Measurements from ENCODE around the gene SAMD5. TPM values are rescaled to one million over a fixed set of nuclear protein-coding genes. Genes with fewer than 3 reads are reported as not detected.

SAMD5 gene
- total RNA-seq, 2 experiments from 2014 or later, result not detected

GRCh38 chr6:147588469-147588868 lies 80.0 kb downstream of the SAMD5 start:
- DNase-seq, result no peak
- Mint-ChIP-seq H3K27ac (no peak overlapping the region), H3K36me3 (ENCODE audit: low read depth) (no peaks in the 10 kb centered on the region), H3K9me3 (no peaks in the 10 kb centered on the region), H3K27me3 (no peaks in the 10 kb centered on the region), H3K4me3 (no peak overlapping the region), H3K4me1 (no peaks in the 10 kb centered on the region)
- ChIA-PET CTCF (no interaction called here), POLR2A (no interaction called here)

GRCh38 chr6:147589739-147590250 lies 81.3 kb downstream of the SAMD5 start:
- POLR2A ChIA-PET, result no interaction called here
- no peak overlapping the region for H3K27ac Mint-ChIP-seq
- no peaks in the 10 kb centered on the region for H3K9me3 Mint-ChIP-seq
- H3K4me3 Mint-ChIP-seq, result no peak overlapping the region
- H3K27me3 Mint-ChIP-seq, result no peaks in the 10 kb centered on the region
- no peak for DNase-seq
- CTCF ChIA-PET, result no interaction called here
- H3K36me3 Mint-ChIP-seq (ENCODE audit: low read depth), result no peaks in the 10 kb centered on the region
- no peaks in the 10 kb centered on the region for H3K4me1 Mint-ChIP-seq

GRCh38 chr6:147595961-147596360 lies 87.5 kb downstream of the SAMD5 start:
- Mint-ChIP-seq H3K36me3 (ENCODE audit: low read depth) (no peaks in the 10 kb centered on the region), H3K4me3 (no peak overlapping the region), H3K9me3 (no peaks in the 10 kb centered on the region), H3K27ac (no peak overlapping the region), H3K4me1 (no peaks in the 10 kb centered on the region), H3K27me3 (no peaks in the 10 kb centered on the region)
- no peak for DNase-seq
- ChIA-PET CTCF (no interaction called here), POLR2A (no interaction called here)

GRCh38 chr6:147603392-147604081 lies 95.0 kb downstream of the SAMD5 start:
- POLR2A ChIA-PET, result interaction anchor here (0.7 kb wide), 1 partner anchor 69 kb away, joined by 3 read pairs; no protein-coding TSS in a partner anchor
- no peaks in the 10 kb centered on the region for H3K4me1 Mint-ChIP-seq
- CTCF ChIA-PET, result interaction anchor here (0.5 kb wide), 1 partner anchor 908 kb away, joined by 4 read pairs; no protein-coding TSS in a partner anchor
- no peaks in the 10 kb centered on the region for H3K27me3 Mint-ChIP-seq
- no peaks in the 10 kb centered on the region for H3K9me3 Mint-ChIP-seq
- no peak for DNase-seq
- no peak overlapping the region for H3K4me3 Mint-ChIP-seq
- no peaks in the 10 kb centered on the region for H3K36me3 Mint-ChIP-seq (ENCODE audit: low read depth)
- H3K27ac Mint-ChIP-seq, result no peak overlapping the region

GRCh38 chr6:147604373-147604772 lies 95.9 kb downstream of the SAMD5 start:
- DNase-seq, result no peak
- POLR2A ChIA-PET, result no interaction called here
- Mint-ChIP-seq H3K9me3 (no peaks in the 10 kb centered on the region), H3K4me1 (no peaks in the 10 kb centered on the region), H3K4me3 (no peak overlapping the region), H3K36me3 (ENCODE audit: low read depth) (no peaks in the 10 kb centered on the region), H3K27ac (no peak overlapping the region), H3K27me3 (no peaks in the 10 kb centered on the region)
- CTCF ChIA-PET, result interaction anchor here (0.5 kb wide), 1 partner anchor 909 kb away, joined by 4 read pairs; no protein-coding TSS in a partner anchor

GRCh38 chr6:147611992-147612391 lies 103.5 kb downstream of the SAMD5 start:
- ChIA-PET POLR2A (no interaction called here), CTCF (no interaction called here)
- no peak overlapping the region for H3K4me3 Mint-ChIP-seq
- H3K9me3 Mint-ChIP-seq, result peaks cover 2% of the 10 kb centered on the region
- H3K4me1 Mint-ChIP-seq, result no peaks in the 10 kb centered on the region
- H3K27me3 Mint-ChIP-seq, result no peaks in the 10 kb centered on the region
- H3K36me3 Mint-ChIP-seq (ENCODE audit: low read depth), result no peaks in the 10 kb centered on the region
- DNase-seq, result no peak
- no peak overlapping the region for H3K27ac Mint-ChIP-seq

- no peak overlapping the region for H3K4me3 Mint-ChIP-seq
- ChIA-PET POLR2A (no interaction called here), CTCF (no interaction called here)
- H3K4me1 Mint-ChIP-seq, result no peaks in the 10 kb centered on the region
- DNase-seq, result no peak
- no peaks in the 10 kb centered on the region for H3K27me3 Mint-ChIP-seq
- no peaks in the 10 kb centered on the region for H3K36me3 Mint-ChIP-seq (ENCODE audit: low read depth)
- H3K27ac Mint-ChIP-seq, result no peak overlapping the region
- H3K9me3 Mint-ChIP-seq, result peaks cover 2% of the 10 kb centered on the region
Observed at GRCh38 chr6:147614501-147614900, 106.0 kb downstream of the SAMD5 start.

GRCh38 chr6:147615659-147616456 lies 107.4 kb downstream of the SAMD5 start:
- Mint-ChIP-seq H3K9me3 (no peaks in the 10 kb centered on the region), H3K4me1 (no peaks in the 10 kb centered on the region), H3K4me3 (no peak overlapping the region), H3K36me3 (ENCODE audit: low read depth) (no peaks in the 10 kb centered on the region), H3K27ac (no peak overlapping the region), H3K27me3 (no peaks in the 10 kb centered on the region)
- ChIA-PET CTCF (no interaction called here), POLR2A (no interaction called here)
- no peak for DNase-seq

- H3K36me3 Mint-ChIP-seq (ENCODE audit: low read depth), result no peaks in the 10 kb centered on the region
Observed at GRCh38 chr6:147617366-147617765, 108.9 kb downstream of the SAMD5 start.

GRCh38 chr6:147618457-147618856 lies 110.0 kb downstream of the SAMD5 start:
- no peaks in the 10 kb centered on the region for H3K4me1 Mint-ChIP-seq

More at GRCh38 chr6:147617366-147617765, 108.9 kb downstream of the SAMD5 start:
- Mint-ChIP-seq H3K4me1 (no peaks in the 10 kb centered on the region), H3K27me3 (no peaks in the 10 kb centered on the region), H3K4me3 (no peak overlapping the region), H3K9me3 (no peaks in the 10 kb centered on the region), H3K27ac (no peak overlapping the region)
- ChIA-PET CTCF (no interaction called here), POLR2A (no interaction called here)
- DNase-seq, result no peak

GRCh38 chr6:147618927-147619326 lies 110.4 kb downstream of the SAMD5 start:
- H3K9me3 Mint-ChIP-seq, result no peaks in the 10 kb centered on the region
- no peak for DNase-seq
- POLR2A ChIA-PET, result no interaction called here
- H3K27me3 Mint-ChIP-seq, result no peaks in the 10 kb centered on the region
- H3K4me3 Mint-ChIP-seq, result no peak overlapping the region
- CTCF ChIA-PET, result no interaction called here
- no peak overlapping the region for H3K27ac Mint-ChIP-seq
- no peaks in the 10 kb centered on the region for H3K4me1 Mint-ChIP-seq
- H3K36me3 Mint-ChIP-seq (ENCODE audit: low read depth), result no peaks in the 10 kb centered on the region

More at GRCh38 chr6:147618457-147618856, 110.0 kb downstream of the SAMD5 start:
- Mint-ChIP-seq H3K9me3 (no peaks in the 10 kb centered on the region), H3K27ac (no peak overlapping the region), H3K36me3 (ENCODE audit: low read depth) (no peaks in the 10 kb centered on the region), H3K4me3 (no peak overlapping the region), H3K27me3 (no peaks in the 10 kb centered on the region)
- DNase-seq, result no peak
- CTCF ChIA-PET, result no interaction called here
- POLR2A ChIA-PET, result no interaction called here

Measured in activated CD4-positive, alpha-beta memory T cell treated with anti-CD3 and anti-CD28 coated beads, Interleukin-2, amount 10 ng/mL, durations not matched to agents 7 days and 5 days (primary cell).